GM10248 (cell line): ENCODE results near the gene NAPG.
"Not testable (repeated sequence)": the region's sequence is repeated elsewhere in the genome, so short reads cannot be mapped to it uniquely, and the experiment has no call there.

Source experiments
- CTCF ChIA-PET: fragments of 300-600 bp; sonication (Branson Sonifier 250); formaldehyde crosslinking; extraction: SDS; loops from one replicate; lab custom pipeline; 2021; ENCODE audit warnings: antibody characterized with exemption; lab: Yijun Ruan, JAX
- POLR2A ChIA-PET: fragments of 350-650 bp; sonication (Branson Sonifier 250); formaldehyde crosslinking; extraction: SDS; loops from one replicate; lab custom pipeline; 2020; ENCODE audit warnings: antibody characterized with exemption; lab: Yijun Ruan, JAX
- DNase-seq: peaks from one replicate; pipeline ENCODE4 v3.0.0; 2012; ENCODE audit errors: extremely low spot score
- CTCF ChIP-seq: IDR thresholded peaks from 2 replicates; pipeline ENCODE4 v1.5.1; 2012; ENCODE audit warnings: mild to moderate bottlenecking, low read depth; ENCODE audit errors: extremely low read depth, missing control alignments, control extremely low read depth

Gene NAPG

GRCh38 chr18:10566390-10566789 is 40.6 kb downstream of the NAPG start:
- DNase-seq, result no peak
- CTCF ChIA-PET, result no interaction called here
- TF ChIP-seq CTCF, result no peak
- POLR2A ChIA-PET, result no interaction called here

- DNase-seq, POLR2A ChIA-PET: not testable (repeated sequence)
- CTCF ChIA-PET, result interaction anchor here (2.1 kb wide), 1 partner anchor 10 kb away, joined by 14 read pairs; no protein-coding TSS in a partner anchor
Observed at GRCh38 chr18:10569941-10570340, 44.1 kb downstream of the NAPG start.

- no peak for TF ChIP-seq CTCF
- CTCF ChIA-PET, result interaction anchor here (2.1 kb wide), 1 partner anchor 10 kb away, joined by 14 read pairs; no protein-coding TSS in a partner anchor
- DNase-seq, result no peak
- POLR2A ChIA-PET, result no interaction called here
Observed at GRCh38 chr18:10570622-10571021, 44.8 kb downstream of the NAPG start.

- TF ChIP-seq CTCF, result no peak
- ChIA-PET POLR2A (no interaction called here), CTCF (interaction anchor here (1.2 to 1.7 kb wide), 2 partner anchors 11 to 591 kb away, joined by 3 to 12 read pairs; no protein-coding TSS in a partner anchor)
- no peak for DNase-seq
Observed at GRCh38 chr18:10571537-10571936, 45.7 kb downstream of the NAPG start.

GRCh38 chr18:10573261-10573660 is 47.4 kb downstream of the NAPG start:
- CTCF ChIA-PET, DNase-seq, POLR2A ChIA-PET: not testable (repeated sequence)

GRCh38 chr18:10574412-10574811 is 48.6 kb downstream of the NAPG start:
- CTCF ChIA-PET, DNase-seq, POLR2A ChIA-PET: not testable (repeated sequence)

- POLR2A ChIA-PET, CTCF ChIA-PET, DNase-seq: not testable (repeated sequence)
Observed at GRCh38 chr18:10577842-10578572, 52.2 kb downstream of the NAPG start.

- POLR2A ChIA-PET, CTCF ChIA-PET, DNase-seq: not testable (repeated sequence)
Observed at GRCh38 chr18:10578573-10578899, 52.7 kb downstream of the NAPG start.

GRCh38 chr18:10579079-10579867 is 53.4 kb downstream of the NAPG start:
- TF ChIP-seq CTCF, result no peak
- no peak for DNase-seq
- CTCF ChIA-PET, result no interaction called here
- POLR2A ChIA-PET, result no interaction called here
